Measurements from ENCODE around the gene FBXL15. TPM values are rescaled to one million over a fixed set of nuclear protein-coding genes. Genes with fewer than 3 reads are reported as not detected.

Gene FBXL15
- total RNA-seq, 1 donor from 2014 or later, result 12.3 TPM

DNA sequence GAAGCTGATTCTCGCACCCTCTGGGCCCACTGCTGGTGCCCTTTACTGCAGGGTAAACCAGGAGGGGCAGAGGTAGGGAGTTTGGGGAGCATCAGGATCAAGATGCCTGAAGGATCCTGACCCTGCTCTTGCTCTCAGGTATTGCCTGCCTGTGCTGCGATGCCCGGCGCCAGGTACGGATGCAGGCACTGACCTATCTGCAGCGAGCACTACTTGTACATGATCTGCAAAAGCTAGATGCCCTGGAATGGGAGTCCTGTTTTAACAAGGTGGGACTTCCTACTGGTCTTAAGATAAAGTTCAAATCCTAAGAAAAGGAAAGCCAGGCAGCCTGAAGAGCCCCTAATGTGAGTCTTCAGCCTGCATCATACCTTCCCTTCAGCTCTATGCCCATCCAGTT, 41.3 kb upstream of the FBXL15 start:
- DNase-seq, result no peak
- Histone ChIP-seq H3K27me3 (ENCODE audit: low read depth) (no peaks in the 10 kb centered on the region), H3K27ac (replicated peaks) (no peak overlapping the region), H3K9me3 (replicated peaks) (no peaks in the 10 kb centered on the region), H3K36me3 (peaks cover 87% of the 10 kb centered on the region), H3K4me1 (no peaks in the 10 kb centered on the region), H3K4me3 (no peak overlapping the region)
- TF ChIP-seq, protein P1, sequence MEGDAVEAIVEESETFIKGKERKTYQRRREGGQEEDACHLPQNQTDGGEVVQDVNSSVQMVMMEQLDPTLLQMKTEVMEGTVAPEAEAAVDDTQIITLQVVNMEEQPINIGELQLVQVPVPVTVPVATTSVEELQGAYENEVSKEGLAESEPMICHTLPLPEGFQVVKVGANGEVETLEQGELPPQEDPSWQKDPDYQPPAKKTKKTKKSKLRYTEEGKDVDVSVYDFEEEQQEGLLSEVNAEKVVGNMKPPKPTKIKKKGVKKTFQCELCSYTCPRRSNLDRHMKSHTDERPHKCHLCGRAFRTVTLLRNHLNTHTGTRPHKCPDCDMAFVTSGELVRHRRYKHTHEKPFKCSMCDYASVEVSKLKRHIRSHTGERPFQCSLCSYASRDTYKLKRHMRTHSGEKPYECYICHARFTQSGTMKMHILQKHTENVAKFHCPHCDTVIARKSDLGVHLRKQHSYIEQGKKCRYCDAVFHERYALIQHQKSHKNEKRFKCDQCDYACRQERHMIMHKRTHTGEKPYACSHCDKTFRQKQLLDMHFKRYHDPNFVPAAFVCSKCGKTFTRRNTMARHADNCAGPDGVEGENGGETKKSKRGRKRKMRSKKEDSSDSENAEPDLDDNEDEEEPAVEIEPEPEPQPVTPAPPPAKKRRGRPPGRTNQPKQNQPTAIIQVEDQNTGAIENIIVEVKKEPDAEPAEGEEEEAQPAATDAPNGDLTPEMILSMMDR (IDR thresholded peaks at IDR 0.05; ENCODE audit: borderline replicate concordance), result no peak
- intact Hi-C loops (cut with micrococcal nuclease), result no loop called here

DNA sequence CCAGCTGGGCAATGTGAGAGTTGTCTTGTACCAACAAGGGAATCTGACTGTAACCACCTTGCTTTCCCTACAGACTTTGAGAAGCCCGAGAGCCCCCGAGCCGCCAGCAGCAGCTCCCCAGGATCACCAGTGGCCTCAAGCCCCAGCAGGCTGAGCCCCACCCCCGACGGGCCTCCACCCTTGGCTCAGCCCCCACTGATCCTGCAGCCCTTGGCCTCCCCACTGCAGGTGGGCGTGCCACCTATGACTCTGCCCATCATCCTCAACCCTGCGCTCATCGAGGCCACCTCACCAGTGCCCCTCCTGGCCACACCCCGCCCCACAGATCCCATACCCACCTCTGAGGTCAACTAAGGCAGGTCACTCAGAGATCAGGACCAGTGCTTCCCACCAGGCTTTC, 38.7 kb upstream of the FBXL15 start:
- no peak overlapping the region for H3K4me3 ChIP-seq
- TF ChIP-seq, protein P1 (IDR thresholded peaks at IDR 0.05; ENCODE audit: borderline replicate concordance), result no peak
- H3K4me1 ChIP-seq, result no peaks in the 10 kb centered on the region
- no peaks in the 10 kb centered on the region for H3K27me3 ChIP-seq (ENCODE audit: low read depth)
- no peaks in the 10 kb centered on the region for H3K9me3 ChIP-seq (replicated peaks)
- H3K27ac ChIP-seq (replicated peaks), result no peak overlapping the region
- intact Hi-C loops (cut with micrococcal nuclease), result no loop called here
- no peak for DNase-seq
- H3K36me3 ChIP-seq, result peaks cover 61% of the 10 kb centered on the region

DNA sequence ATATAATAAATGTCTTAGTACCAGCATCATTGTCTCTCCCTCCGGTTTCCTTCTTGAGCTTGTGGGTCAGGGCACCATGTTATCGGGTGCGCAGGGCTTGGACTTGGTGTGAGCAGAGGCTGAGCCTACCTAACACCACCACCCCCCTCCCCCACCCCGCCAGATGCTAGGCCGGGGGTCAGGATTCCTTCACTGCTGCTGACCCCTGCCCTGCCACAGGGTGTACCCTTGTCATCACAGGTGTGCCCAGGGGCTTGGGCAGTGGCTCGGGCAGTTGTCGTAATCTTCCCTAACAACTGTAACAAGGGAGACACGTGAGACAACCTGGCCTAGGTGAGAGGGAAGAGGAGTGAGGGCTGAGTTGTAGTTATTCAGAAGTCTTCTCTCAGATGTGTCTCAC, 37.8 kb upstream of the FBXL15 start:
- no peak overlapping the region for H3K27ac ChIP-seq (replicated peaks)
- H3K36me3 ChIP-seq, result peaks cover 52% of the 10 kb centered on the region
- no peak for DNase-seq
- no peak overlapping the region for H3K4me3 ChIP-seq
- intact Hi-C loops (cut with micrococcal nuclease), result no loop called here
- H3K4me1 ChIP-seq, result no peaks in the 10 kb centered on the region
- H3K9me3 ChIP-seq (replicated peaks), result no peaks in the 10 kb centered on the region
- TF ChIP-seq, protein P1 (IDR thresholded peaks at IDR 0.05; ENCODE audit: borderline replicate concordance), result no peak
- H3K27me3 ChIP-seq (ENCODE audit: low read depth), result no peaks in the 10 kb centered on the region

DNA sequence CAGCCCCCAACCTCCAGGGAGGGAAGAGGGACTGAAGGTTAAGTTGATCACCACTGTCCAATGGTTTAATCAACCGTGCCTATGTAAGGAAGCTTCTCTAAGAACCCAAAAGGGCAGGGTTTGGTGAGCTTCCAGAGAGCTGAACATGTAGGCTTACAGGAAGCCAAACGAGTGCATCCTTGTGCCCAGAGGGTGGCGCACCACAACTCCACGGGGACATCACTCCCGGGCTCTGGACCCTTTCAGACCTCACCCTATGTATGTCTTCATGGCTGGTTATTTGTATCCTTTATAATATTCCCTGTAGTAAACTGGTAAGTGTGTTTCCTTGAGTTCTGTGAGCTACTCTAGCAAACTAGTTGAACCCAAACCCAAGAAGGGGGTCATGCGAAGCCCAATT, 36.6 kb upstream of the FBXL15 start:
- no peaks in the 10 kb centered on the region for H3K27me3 ChIP-seq (ENCODE audit: low read depth)
- peaks cover 40% of the 10 kb centered on the region for H3K36me3 ChIP-seq
- H3K4me1 ChIP-seq, result no peaks in the 10 kb centered on the region
- H3K27ac ChIP-seq (replicated peaks), result no peak overlapping the region
- TF ChIP-seq, protein P1 (IDR thresholded peaks at IDR 0.05; ENCODE audit: borderline replicate concordance), result no peak
- DNase-seq, result no peak
- intact Hi-C loops (cut with micrococcal nuclease), result no loop called here
- no peak overlapping the region for H3K4me3 ChIP-seq
- H3K9me3 ChIP-seq (replicated peaks), result no peaks in the 10 kb centered on the region

DNA sequence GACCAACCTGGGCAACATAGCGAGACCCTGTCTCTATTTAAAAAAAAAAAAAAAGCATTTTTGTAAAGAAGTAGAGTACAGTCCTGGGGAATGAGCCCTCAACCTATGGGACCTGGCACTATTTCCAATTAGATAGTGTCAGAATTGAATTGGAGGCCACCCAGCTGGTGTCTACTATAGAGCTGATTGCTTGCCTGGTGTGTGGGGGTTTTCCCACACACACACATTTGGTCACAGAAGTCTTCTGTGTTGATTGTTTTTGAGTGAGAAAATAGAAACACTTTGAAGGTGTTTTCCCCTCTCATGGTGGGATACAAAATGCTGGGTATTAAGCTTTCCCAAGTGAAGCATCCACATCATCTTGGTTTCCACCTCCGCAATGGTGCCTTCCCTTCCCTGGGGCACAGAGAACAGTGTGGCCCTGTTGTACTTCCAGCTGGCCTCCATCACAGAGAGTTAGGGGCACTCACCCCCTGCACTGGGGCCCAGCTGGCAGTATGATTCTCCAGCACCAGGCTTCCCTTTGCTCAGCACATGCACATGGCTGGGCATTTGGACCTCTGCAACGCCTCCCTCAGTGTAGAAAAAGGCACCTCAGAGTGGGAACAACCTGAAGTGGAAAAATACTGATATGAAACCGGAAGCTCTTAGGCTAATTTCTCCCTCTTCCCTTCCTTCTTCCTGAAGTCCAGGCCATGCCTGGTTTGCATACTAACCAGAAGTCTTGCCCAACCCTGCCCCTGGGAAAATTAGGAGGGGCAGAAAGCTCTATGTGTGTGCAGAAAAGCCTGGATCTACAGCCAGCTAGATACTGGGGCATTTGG, 35.8 kb upstream of the FBXL15 start:
- no peaks in the 10 kb centered on the region for H3K27me3 ChIP-seq (ENCODE audit: low read depth)
- no peak overlapping the region for H3K27ac ChIP-seq (replicated peaks)
- H3K36me3 ChIP-seq, result peaks cover 33% of the 10 kb centered on the region
- TF ChIP-seq, protein P1 (IDR thresholded peaks at IDR 0.05; ENCODE audit: borderline replicate concordance), result no peak
- intact Hi-C loops (cut with micrococcal nuclease), result no loop called here
- H3K4me3 ChIP-seq, result no peak overlapping the region
- no peak for DNase-seq
- no peaks in the 10 kb centered on the region for H3K9me3 ChIP-seq (replicated peaks)
- H3K4me1 ChIP-seq, result no peaks in the 10 kb centered on the region

Data from left ventricle myocardium inferior (tissue), 1 donor.